ENCODE measurements around the gene GSN. TPM values are rescaled to one million over a fixed set of nuclear protein-coding genes. Genes with fewer than 3 reads are reported as not detected.

GSN gene
- polyA plus RNA-seq, 2 of the 4 experiments (the other 2 are of a cell fraction), result 33.7 to 77.2 TPM

DNA sequence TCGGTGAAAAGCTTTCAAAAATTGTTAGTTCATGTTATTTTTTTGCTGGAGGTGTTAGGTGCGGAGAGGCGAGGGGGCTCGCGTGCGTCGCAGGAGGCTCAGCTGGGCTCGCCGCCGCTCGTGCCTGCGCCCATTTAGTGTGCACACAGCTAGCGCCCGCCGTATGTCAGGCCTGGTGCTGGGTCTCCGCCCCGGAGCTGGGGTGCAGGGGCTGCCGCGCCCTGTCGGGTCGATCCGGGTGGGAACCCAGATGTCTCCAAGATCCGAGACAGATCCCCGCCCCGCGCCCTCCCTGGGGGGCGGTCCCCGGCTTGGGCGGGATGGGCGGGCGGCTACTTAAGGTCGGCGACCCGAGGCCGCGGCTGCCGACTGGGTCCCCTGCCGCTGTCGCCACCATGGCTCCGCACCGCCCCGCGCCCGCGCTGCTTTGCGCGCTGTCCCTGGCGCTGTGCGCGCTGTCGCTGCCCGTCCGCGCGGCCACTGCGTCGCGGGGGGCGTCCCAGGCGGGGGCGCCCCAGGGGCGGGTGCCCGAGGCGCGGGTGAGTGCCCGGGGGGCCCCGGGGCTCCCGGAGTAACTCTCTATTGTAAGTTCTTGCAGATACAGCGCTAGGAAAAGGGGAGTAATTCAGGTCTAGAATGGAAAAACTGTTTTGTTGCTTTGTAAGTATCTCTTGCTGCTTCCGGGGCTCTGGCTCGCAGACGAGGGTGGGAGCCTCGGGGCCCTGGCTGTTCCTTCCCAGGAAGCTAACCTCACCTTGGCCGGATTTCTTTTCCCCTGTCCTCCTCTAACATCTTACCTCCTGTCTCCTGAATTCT is 31.7 kb downstream of the GSN start:
- POLR2A ChIA-PET, result no interaction called here
- Histone ChIP-seq H3K9me3 (no peaks in the 10 kb centered on the region), H3K4me3 (peak overlapping the region; percentile 60), H3K4me2 (peak overlapping the region; percentile 96), H3K27ac (peak overlapping the region; percentile 68 to 84), H3K4me1 (peaks cover 38% of the 10 kb centered on the region)
- FAIRE-seq (no peak), ATAC-seq (peak; percentile 60 to 65; a peak in 5 of 6 replicates), DNase-seq (ENCODE audit: low read depth in 1 of 2, low spot score in 1 of 2) (no peak)
- no peak for TF ChIP-seq NR3C1 (IDR thresholded peaks at IDR 0.05)
- TF ChIP-seq RNF2 (IDR thresholded peaks at IDR 0.05; ENCODE audit: borderline replicate concordance, low read depth), result no peak
- TF ChIP-seq ZFP36 (IDR thresholded peaks at IDR 0.05; ENCODE audit: borderline replicate concordance, partially characterized antibody), result no peak
- TF ChIP-seq CBX8 (IDR thresholded peaks at IDR 0.05), result no peak
- CTCF ChIA-PET, result interaction anchor here (0.8 to 2.5 kb wide), 8 partner anchors 12 to 100 kb away, joined by 3 to 15 read pairs (median 6); no protein-coding TSS in a partner anchor
- WGBS (ENCODE audit: missing lambda C conversion rate), result 22% methylated on average over 37 of the region's 74 CpGs

DNA sequence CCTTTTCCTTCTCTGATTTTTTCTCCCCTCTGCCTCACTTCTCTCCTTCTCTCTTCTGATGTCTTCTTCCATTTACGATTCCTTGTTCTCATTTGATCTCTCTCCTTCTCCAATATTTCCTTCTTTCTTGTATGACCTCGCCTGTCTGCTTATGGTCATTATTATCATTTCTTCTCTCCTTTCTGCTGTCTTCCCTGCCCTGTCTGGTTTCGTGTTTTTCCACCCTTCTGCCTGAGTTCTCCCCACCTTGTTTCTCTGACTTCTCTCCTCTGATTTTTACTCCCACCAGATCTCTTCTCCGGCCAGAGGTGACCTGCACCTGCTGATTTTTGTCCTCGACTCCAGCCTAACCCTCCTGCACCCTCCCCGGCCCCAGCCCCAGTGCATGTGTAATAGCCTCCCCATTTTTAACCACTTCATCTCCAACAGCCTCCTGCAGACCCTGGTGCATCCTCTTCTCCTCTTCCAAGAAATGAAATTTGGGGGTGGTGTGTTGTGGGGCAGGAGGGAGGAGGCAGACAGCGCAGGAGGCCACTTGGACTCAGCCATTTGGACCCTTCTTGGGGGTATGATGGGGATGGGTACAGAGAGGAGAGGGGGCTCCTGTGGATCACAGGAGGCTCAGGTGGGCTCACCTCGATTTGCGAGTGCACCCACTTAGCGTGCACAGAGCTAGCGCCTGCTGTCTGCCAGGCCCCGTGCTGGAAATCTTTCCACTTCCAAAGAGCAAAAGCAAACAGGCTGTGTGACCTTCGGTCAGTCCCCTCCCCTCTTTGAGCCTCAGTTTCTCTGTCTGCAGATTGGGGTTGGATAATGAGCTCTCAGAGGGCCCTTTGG is 32.5 kb downstream of the GSN start:
- peak overlapping the region; percentile 96 for H3K4me2 ChIP-seq
- H3K27ac ChIP-seq, result peak overlapping the region; percentile 68 to 84
- ChIA-PET POLR2A (no interaction called here), CTCF (interaction anchor here (0.6 to 11.6 kb wide), 7 partner anchors 12 to 22 kb away, joined by 3 to 127 read pairs (median 4); no protein-coding TSS in a partner anchor)
- FAIRE-seq (no peak), DNase-seq (ENCODE audit: low read depth in 1 of 2, low spot score in 1 of 2) (no peak), ATAC-seq (no peak)
- H3K4me3 ChIP-seq, result peak overlapping the region; percentile 60
- no peaks in the 10 kb centered on the region for H3K9me3 ChIP-seq
- 64% methylated on average over 13 of the region's 13 CpGs for WGBS (ENCODE audit: missing lambda C conversion rate)
- H3K4me1 ChIP-seq, result peaks cover 40% of the 10 kb centered on the region
- TF ChIP-seq CHD2 (IDR thresholded peaks at IDR 0.05; ENCODE audit: low read length, partially characterized antibody) (no peak), CEBPB (IDR thresholded peaks at IDR 0.05) (no peak), RARB (CRISPR knock-in tag; IDR thresholded peaks at IDR 0.05) (no peak), RNF2 (IDR thresholded peaks at IDR 0.05; ENCODE audit: borderline replicate concordance, low read depth) (no peak), ZC3H11A (IDR thresholded peaks at IDR 0.05) (no peak), FOXS1 (CRISPR knock-in tag; IDR thresholded peaks at IDR 0.05) (no peak), KDM5A (IDR thresholded peaks at IDR 0.05) (no peak), NPAS2 (CRISPR knock-in tag; IDR thresholded peaks at IDR 0.05; ENCODE audit: borderline replicate concordance) (no peak), EP300 (IDR thresholded peaks at IDR 0.05) (no peak), TP53 (CRISPR knock-in tag; IDR thresholded peaks at IDR 0.05) (no peak), HOXA7 (CRISPR knock-in tag; IDR thresholded peaks at IDR 0.05) (no peak), ZNF302 (CRISPR knock-in tag; IDR thresholded peaks at IDR 0.05) (no peak), MYC (IDR thresholded peaks at IDR 0.05; ENCODE audit: borderline replicate concordance, low read length) (no peak), MAFK (IDR thresholded peaks at IDR 0.05; ENCODE audit: partially characterized antibody) (no peak), RFX5 (IDR thresholded peaks at IDR 0.05) (no peak)
- TF ChIP-seq, protein P1, sequence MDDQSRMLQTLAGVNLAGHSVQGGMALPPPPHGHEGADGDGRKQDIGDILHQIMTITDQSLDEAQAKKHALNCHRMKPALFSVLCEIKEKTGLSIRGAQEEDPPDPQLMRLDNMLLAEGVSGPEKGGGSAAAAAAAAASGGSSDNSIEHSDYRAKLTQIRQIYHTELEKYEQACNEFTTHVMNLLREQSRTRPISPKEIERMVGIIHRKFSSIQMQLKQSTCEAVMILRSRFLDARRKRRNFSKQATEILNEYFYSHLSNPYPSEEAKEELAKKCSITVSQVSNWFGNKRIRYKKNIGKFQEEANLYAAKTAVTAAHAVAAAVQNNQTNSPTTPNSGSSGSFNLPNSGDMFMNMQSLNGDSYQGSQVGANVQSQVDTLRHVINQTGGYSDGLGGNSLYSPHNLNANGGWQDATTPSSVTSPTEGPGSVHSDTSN (IDR thresholded peaks at IDR 0.05), result no peak
- TF ChIP-seq, protein P2, sequence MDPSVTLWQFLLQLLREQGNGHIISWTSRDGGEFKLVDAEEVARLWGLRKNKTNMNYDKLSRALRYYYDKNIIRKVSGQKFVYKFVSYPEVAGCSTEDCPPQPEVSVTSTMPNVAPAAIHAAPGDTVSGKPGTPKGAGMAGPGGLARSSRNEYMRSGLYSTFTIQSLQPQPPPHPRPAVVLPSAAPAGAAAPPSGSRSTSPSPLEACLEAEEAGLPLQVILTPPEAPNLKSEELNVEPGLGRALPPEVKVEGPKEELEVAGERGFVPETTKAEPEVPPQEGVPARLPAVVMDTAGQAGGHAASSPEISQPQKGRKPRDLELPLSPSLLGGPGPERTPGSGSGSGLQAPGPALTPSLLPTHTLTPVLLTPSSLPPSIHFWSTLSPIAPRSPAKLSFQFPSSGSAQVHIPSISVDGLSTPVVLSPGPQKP (IDR thresholded peaks at IDR 0.05; ENCODE audit: low read depth, low read length), result no peak
- TF ChIP-seq, protein P3, sequence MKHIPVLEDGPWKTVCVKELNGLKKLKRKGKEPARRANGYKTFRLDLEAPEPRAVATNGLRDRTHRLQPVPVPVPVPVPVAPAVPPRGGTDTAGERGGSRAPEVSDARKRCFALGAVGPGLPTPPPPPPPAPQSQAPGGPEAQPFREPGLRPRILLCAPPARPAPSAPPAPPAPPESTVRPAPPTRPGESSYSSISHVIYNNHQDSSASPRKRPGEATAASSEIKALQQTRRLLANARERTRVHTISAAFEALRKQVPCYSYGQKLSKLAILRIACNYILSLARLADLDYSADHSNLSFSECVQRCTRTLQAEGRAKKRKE (CRISPR knock-in tag; IDR thresholded peaks at IDR 0.05; ENCODE audit: low read depth), result no peak
- TF ChIP-seq, protein P4, sequence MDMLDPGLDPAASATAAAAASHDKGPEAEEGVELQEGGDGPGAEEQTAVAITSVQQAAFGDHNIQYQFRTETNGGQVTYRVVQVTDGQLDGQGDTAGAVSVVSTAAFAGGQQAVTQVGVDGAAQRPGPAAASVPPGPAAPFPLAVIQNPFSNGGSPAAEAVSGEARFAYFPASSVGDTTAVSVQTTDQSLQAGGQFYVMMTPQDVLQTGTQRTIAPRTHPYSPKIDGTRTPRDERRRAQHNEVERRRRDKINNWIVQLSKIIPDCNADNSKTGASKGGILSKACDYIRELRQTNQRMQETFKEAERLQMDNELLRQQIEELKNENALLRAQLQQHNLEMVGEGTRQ (IDR thresholded peaks at IDR 0.05), result no peak
- TF ChIP-seq, protein P5, sequence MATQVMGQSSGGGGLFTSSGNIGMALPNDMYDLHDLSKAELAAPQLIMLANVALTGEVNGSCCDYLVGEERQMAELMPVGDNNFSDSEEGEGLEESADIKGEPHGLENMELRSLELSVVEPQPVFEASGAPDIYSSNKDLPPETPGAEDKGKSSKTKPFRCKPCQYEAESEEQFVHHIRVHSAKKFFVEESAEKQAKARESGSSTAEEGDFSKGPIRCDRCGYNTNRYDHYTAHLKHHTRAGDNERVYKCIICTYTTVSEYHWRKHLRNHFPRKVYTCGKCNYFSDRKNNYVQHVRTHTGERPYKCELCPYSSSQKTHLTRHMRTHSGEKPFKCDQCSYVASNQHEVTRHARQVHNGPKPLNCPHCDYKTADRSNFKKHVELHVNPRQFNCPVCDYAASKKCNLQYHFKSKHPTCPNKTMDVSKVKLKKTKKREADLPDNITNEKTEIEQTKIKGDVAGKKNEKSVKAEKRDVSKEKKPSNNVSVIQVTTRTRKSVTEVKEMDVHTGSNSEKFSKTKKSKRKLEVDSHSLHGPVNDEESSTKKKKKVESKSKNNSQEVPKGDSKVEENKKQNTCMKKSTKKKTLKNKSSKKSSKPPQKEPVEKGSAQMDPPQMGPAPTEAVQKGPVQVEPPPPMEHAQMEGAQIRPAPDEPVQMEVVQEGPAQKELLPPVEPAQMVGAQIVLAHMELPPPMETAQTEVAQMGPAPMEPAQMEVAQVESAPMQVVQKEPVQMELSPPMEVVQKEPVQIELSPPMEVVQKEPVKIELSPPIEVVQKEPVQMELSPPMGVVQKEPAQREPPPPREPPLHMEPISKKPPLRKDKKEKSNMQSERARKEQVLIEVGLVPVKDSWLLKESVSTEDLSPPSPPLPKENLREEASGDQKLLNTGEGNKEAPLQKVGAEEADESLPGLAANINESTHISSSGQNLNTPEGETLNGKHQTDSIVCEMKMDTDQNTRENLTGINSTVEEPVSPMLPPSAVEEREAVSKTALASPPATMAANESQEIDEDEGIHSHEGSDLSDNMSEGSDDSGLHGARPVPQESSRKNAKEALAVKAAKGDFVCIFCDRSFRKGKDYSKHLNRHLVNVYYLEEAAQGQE (IDR thresholded peaks at IDR 0.05), result no peak

Data from A549 (cell line).